HG02938 (cell line): Measurements from ENCODE around the gene PMIS2.

Experiments
- ATAC-seq: cut with Tn5 transposase; IDR thresholded peaks from one replicate; pipeline ENCODE4 v1.9.1; 2021; ENCODE audit warnings: mild to moderate bottlenecking, moderate library complexity; ENCODE audit not compliant: unreplicated experiment

Gene PMIS2

GRCh38 chr19:35585848-35586247 lies at the start of gene PMIS2:
Gene PMIS2 (plus strand): TSS chr19:35586173. CDS start chr19:35586260, 87 bp downstream.
- no peak for ATAC-seq

- ATAC-seq: no peak
Observed at GRCh38 chr19:35539314-35539713, 46.7 kb upstream of the PMIS2 start.

- no peak for ATAC-seq
Observed at GRCh38 chr19:35539850-35540249, 46.1 kb upstream of the PMIS2 start.

GRCh38 chr19:35540356-35540927 lies 45.5 kb upstream of the PMIS2 start:
- no peak for ATAC-seq

- ATAC-seq: no peak
Observed at GRCh38 chr19:35542209-35542608, 43.8 kb upstream of the PMIS2 start.

- no peak for ATAC-seq
Observed at GRCh38 chr19:35543280-35544109, 42.5 kb upstream of the PMIS2 start.

- ATAC-seq: no peak
Observed at GRCh38 chr19:35544110-35544802, 41.7 kb upstream of the PMIS2 start.

GRCh38 chr19:35545001-35545854 lies 40.7 kb upstream of the PMIS2 start, which contains the start of gene TMEM147:
Gene TMEM147 (plus strand): TSS chr19:35545626. CDS start chr19:35545740, 114 bp downstream.
- ATAC-seq: peak; percentile 71

DNA sequence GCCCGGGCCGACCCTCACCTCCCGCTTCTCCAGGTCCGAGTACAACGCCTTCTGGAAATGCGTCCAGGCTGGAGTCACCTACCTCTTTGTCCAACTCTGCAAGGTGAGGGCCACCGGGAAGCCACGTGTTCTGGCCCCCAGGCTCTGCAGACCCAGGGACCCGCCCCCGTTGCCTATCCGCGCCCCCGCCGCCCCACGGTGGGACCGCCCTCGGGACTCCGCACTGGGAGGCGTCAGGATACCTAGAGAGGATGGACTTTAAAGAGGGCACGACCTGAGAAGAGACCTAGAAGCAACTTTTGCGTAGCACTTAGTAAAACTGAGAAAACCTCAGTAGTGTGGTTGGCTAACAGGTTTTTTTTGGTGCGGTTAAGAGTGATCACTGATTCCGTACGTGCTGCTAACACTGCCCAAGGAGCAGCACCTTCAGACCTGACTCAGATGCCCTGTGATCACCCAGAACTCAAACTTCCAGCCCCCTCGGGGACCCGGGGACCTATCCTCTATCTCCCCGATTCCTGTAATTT lies 40.1 kb upstream of the PMIS2 start:
- ATAC-seq: peak; percentile 33

- ATAC-seq: no peak
Observed at GRCh38 chr19:35546532-35546931, 39.4 kb upstream of the PMIS2 start.

GRCh38 chr19:35549174-35549788 lies 36.7 kb upstream of the PMIS2 start:
- no peak for ATAC-seq

- no peak for ATAC-seq
Observed at GRCh38 chr19:35549879-35550523, 36.0 kb upstream of the PMIS2 start.

DNA sequence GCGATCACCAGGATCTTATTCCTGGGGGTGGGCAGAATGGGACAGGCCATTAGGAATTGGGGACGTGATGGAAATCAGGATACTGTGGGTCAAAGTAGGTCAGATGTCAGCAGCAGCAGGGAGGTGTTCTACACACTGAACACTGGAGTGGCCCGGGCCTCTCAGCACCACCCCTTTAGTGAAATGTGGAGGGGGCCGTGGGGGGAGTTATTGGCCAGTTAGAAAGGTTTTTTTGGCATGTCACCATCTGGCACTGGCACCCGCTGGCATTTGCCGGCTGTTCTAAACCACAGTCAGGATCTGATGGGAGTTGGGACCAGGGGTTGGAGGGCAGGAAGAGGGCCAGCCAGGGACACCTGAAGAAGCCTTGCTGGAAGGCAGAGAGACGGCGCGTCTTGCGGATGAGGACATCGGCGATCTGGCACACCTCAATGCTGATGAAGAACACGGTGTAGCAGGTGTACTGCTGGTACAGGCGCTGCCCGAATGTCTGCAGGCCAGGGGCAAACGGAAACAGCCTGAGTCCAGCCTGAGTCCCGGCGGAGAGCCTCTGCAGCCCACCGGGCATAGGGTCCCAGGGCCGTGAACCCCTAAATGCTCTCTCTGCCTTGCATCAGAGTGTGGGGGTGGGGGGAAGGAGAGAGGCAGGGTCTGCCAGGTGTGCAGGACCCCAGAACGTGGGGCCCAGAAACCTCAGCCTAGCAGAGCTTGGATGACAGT lies 34.7 kb upstream of the PMIS2 start:
- ATAC-seq: no peak

- no peak for ATAC-seq
Observed at GRCh38 chr19:35552534-35553384, 33.2 kb upstream of the PMIS2 start.

- ATAC-seq: no peak
Observed at GRCh38 chr19:35553385-35554000, 32.5 kb upstream of the PMIS2 start.

DNA sequence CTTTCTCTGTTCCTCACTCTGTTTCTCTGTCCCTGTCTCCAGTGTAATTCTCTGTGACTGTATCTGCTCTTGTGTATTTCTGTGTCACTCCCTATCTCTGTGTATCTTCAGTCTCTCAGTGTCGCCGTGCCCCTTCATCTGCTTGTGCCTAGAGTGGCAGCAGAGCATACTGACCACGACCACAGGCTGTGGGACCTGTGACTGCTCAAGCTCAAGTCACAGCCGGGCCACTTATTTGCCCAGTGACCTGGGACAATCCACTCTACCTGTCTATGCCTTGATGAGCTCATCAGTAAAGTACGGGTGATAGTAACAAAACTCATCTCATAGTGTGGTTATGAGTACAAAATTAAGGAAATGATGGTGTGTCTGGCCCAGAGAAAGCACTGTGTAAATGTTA lies 31.9 kb upstream of the PMIS2 start:
- no peak for ATAC-seq

- ATAC-seq: no peak
Observed at GRCh38 chr19:35555301-35556005, 30.5 kb upstream of the PMIS2 start.
